Keratinocyte (primary cell): Measurements from ENCODE around the gene FRMD4B. TPM values are rescaled to one million over a fixed set of nuclear protein-coding genes. Genes with fewer than 3 reads are reported as not detected.

Source experiments
- DNase-seq: peaks from one replicate; pipeline ENCODE4 v3.0.0-alpha.2; 2011; ENCODE audit warnings: low read depth, missing footprints, low spot score
- FAIRE-seq: peaks from 2 replicates; lab custom pipeline; 2011; peaks lifted over from hg19 to GRCh38; lab: Jason Lieb, UNC
- H2AFZ ChIP-seq: 2 replicates; pipeline ENCODE4 v1.6.0; 2012; ENCODE audit warnings: low read length, control low read depth, inconsistent platforms; ENCODE audit not compliant: control insufficient read depth
- H3K27ac ChIP-seq: 2 replicates; pipeline ENCODE4 v1.5.1; 2011; ENCODE audit warnings: low read length; ENCODE audit not compliant: control insufficient read depth, insufficient read depth
- H3K27me3 ChIP-seq: 3 replicates; pipeline ENCODE4 v1.6.0; 2011; ENCODE audit warnings: low read length; ENCODE audit not compliant: control insufficient read depth, insufficient read depth; ENCODE audit errors: extremely low read depth
- H3K36me3 ChIP-seq, 2 experiments: 2 replicates in 1 of 2; 3 replicates in 1 of 2; pipeline ENCODE4 v1.5.1; 2011; ENCODE audit warnings: low read length in 2 of 2, mild to moderate bottlenecking in 1 of 2; ENCODE audit not compliant: control insufficient read depth in 2 of 2, insufficient read depth in 2 of 2; ENCODE audit errors: extremely low read depth in 1 of 2
- H3K4me1 ChIP-seq: 3 replicates; pipeline ENCODE4 v1.5.1; 2011; ENCODE audit warnings: low read length; ENCODE audit not compliant: control insufficient read depth, insufficient read depth; ENCODE audit errors: extremely low read depth
- H3K4me2 ChIP-seq: 3 replicates; pipeline ENCODE4 v1.6.0; 2011; ENCODE audit warnings: low read depth, low read length; ENCODE audit not compliant: control insufficient read depth, insufficient read depth; ENCODE audit errors: extremely low read depth
- H3K4me3 ChIP-seq, 3 experiments: fragments of 200-600 bp in 1 of 3; sonication (generic) in 1 of 3; 2 replicates in 2 of 3; 3 replicates in 1 of 3; pipeline ENCODE4 v1.5.1; 2011 to 2016; ENCODE audit warnings: low read length in 3 of 3, mild to moderate bottlenecking in 3 of 3, control low read depth in 2 of 3, inconsistent platforms in 1 of 3, low read depth in 1 of 3, mixed read lengths in 1 of 3, mixed run types in 1 of 3, moderate library complexity in 1 of 3; ENCODE audit not compliant: control insufficient read depth in 2 of 3, insufficient read depth in 2 of 3; ENCODE audit errors: extremely low read depth in 1 of 3
- H3K79me2 ChIP-seq: 2 replicates; pipeline ENCODE4 v1.6.0; 2012; ENCODE audit warnings: low read length; ENCODE audit not compliant: control insufficient read depth, insufficient read depth
- H3K9ac ChIP-seq: 3 replicates; pipeline ENCODE4 v1.6.0; 2011; ENCODE audit warnings: low read length; ENCODE audit not compliant: control insufficient read depth, insufficient read depth; ENCODE audit errors: extremely low read depth
- H3K9me1 ChIP-seq: 3 replicates; pipeline ENCODE4 v1.6.0; 2011; ENCODE audit warnings: low read length; ENCODE audit not compliant: control insufficient read depth, insufficient read depth; ENCODE audit errors: extremely low read depth
- H3K9me3 ChIP-seq: 2 replicates; pipeline ENCODE4 v1.5.1; 2012; ENCODE audit warnings: low read depth, low read length; ENCODE audit not compliant: control insufficient read depth
- H4K20me1 ChIP-seq: 3 replicates; pipeline ENCODE4 v1.6.0; 2011; ENCODE audit warnings: low read length; ENCODE audit not compliant: control insufficient read depth, insufficient read depth; ENCODE audit errors: extremely low read depth
- CTCF ChIP-seq, 3 experiments: IDR thresholded peaks in 1 of 3; conservative IDR thresholded peaks in 1 of 3; optimal IDR thresholded peaks in 1 of 3; 2 replicates in 2 of 3; 3 replicates in 1 of 3; pipeline versions ENCODE3 to v1.5.1; 2011; ENCODE audit warnings: low read length in 3 of 3, mild to moderate bottlenecking in 3 of 3, moderate library complexity in 2 of 3, control low read depth in 1 of 3, inconsistent platforms in 1 of 3; ENCODE audit not compliant: insufficient read depth in 2 of 3; ENCODE audit errors: extremely low read depth in 1 of 3
- EZH2 ChIP-seq: IDR thresholded peaks from one replicate; pipeline ENCODE4 v1.6.1; 2012; ENCODE audit warnings: inconsistent platforms, mild to moderate bottlenecking, low read length, moderate library complexity
- dilution Hi-C: fragments of 300-500 bp; cut with MboI; formaldehyde crosslinking; loops from one replicate; pipeline ENCODE4 v1.7.0; 2020; ENCODE audit warnings: low sequenced_read_pairs; ENCODE audit not compliant: extremely low pct_ligation_motif_present
- polyA plus RNA-seq, 5 experiments: library from polyadenylated mRNA; depleted of rRNA in 3 of 5; stranded (reverse) in 3 of 5; stranded (forward) in 1 of 5; unstranded in 1 of 5; fragments of >200 nt; gene quantifications; 1 replicate in 1 of 5; 2 replicates in 3 of 5; 3 replicates in 1 of 5; pipeline versions ENCODE4 v1.2.1 to v1.2.3, GENCODE V29; 2011 to 2012; ENCODE audit warnings: missing spikeins in 2 of 5, low read depth in 1 of 5, low replicate concordance in 1 of 5

The FRMD4B gene
- polyA plus RNA-seq, 1 donor (not counting 4 experiments of a cell fraction or from before 2014, with no cell fraction given), result 48.3 TPM

- Histone ChIP-seq H3K4me3 (peak overlapping the region in 2 of 3 experiments; percentile 31 to 50), H2AFZ (no peak overlapping the region), H3K27me3 (no peaks in the 10 kb centered on the region), H3K27ac (peak overlapping the region; percentile 83), H3K9ac (peak overlapping the region; percentile 49), H3K9me3 (no peaks in the 10 kb centered on the region), H3K4me1 (peaks cover 40% of the 10 kb centered on the region), H4K20me1 (no peaks in the 10 kb centered on the region), H3K4me2 (peak overlapping the region; percentile 76), H3K79me2 (peaks cover 23% of the 10 kb centered on the region), H3K36me3 (no peaks in the 10 kb centered on the region), H3K9me1 (no peaks in the 10 kb centered on the region)
- TF ChIP-seq CTCF (optimal IDR thresholded peaks at IDR 0.05 in 1 of 3, IDR thresholded peaks at IDR 0.05 in 1 of 3, conservative IDR thresholded peaks at IDR 0.05 in 1 of 3; ENCODE audit: extremely low read depth in 1 of 3, insufficient read depth in 2 of 3, low read length in 3 of 3) (no peak), EZH2 (no peak)
- peak; percentile 94 for FAIRE-seq
- dilution Hi-C loops, result no loop called here
- no peak for DNase-seq
Observed at GRCh38 chr3:69370156-69370883, 15.6 kb downstream of the FRMD4B start.

DNA sequence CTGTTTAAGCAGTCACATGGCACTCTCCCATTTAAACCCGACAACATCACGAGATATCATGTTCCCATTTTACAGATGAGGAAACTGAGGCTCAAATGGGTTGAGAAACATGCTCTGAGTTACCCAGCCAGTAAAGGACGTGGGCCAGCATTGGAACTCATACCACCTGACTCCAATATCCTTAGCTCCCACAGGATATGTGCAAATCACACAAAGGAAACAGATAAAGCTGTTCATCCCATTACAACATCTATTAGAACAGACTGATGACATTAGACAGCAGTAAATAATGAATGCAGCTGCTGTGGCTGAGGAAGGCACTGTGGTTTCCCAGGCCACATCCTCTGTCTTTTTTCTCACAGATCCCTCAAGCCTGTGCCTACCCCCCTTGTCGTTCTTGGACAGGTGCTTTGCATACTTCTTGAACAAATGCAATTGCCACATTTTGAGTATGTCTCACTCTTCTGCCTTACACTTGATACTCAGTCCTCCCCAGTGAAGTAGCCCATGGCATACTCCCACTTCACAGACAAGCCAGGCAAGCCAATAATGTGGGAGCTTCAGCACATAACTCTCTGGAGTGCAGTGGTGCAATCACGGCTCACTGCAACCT, 17.7 kb downstream of the FRMD4B start:
- H3K9me1 ChIP-seq, result no peaks in the 10 kb centered on the region
- TF ChIP-seq CTCF (optimal IDR thresholded peaks at IDR 0.05 in 1 of 3, IDR thresholded peaks at IDR 0.05 in 1 of 3, conservative IDR thresholded peaks at IDR 0.05 in 1 of 3; ENCODE audit: extremely low read depth in 1 of 3, insufficient read depth in 2 of 3, low read length in 3 of 3) (no peak), EZH2 (no peak)
- peak overlapping the region; percentile 83 for H3K27ac ChIP-seq
- H3K79me2 ChIP-seq, result peaks cover 22% of the 10 kb centered on the region
- FAIRE-seq, result peak; percentile 76
- no peaks in the 10 kb centered on the region for H3K27me3 ChIP-seq
- no peak overlapping the region for H3K9ac ChIP-seq
- dilution Hi-C loops, result no loop called here
- H3K9me3 ChIP-seq, result no peaks in the 10 kb centered on the region
- H2AFZ ChIP-seq, result no peak overlapping the region
- H3K4me1 ChIP-seq, result peaks cover 59% of the 10 kb centered on the region
- no peaks in the 10 kb centered on the region for H4K20me1 ChIP-seq
- no peak overlapping the region for H3K4me3 ChIP-seq
- DNase-seq, result no peak
- H3K4me2 ChIP-seq, result no peak overlapping the region
- H3K36me3 ChIP-seq, result no peaks in the 10 kb centered on the region
